Mucosa of descending colon (tissue), 3 donors: ENCODE results near the gene COL4A2. TPM values are rescaled to one million over a fixed set of nuclear protein-coding genes. Genes with fewer than 3 reads are reported as not detected.

Experiments used
- ATAC-seq: fragments of 200-7000 bp; cut with Tn5 transposase; one replicate; pipeline ENCODE4 v1.9.1; 2020; ENCODE audit warnings: mild to moderate bottlenecking, moderate library complexity
- DNase-seq, 3 donors: peaks; one replicate each; pipeline ENCODE4 v3.0.0-alpha.2; 2020
- H3K36me3 ChIP-seq: fragments of 200-600 bp; one replicate; pipeline ENCODE4 v1.8.0; 2021; ENCODE audit warnings: low read depth, mild to moderate bottlenecking
- H3K4me1 ChIP-seq: fragments of 200-600 bp; one replicate; pipeline ENCODE4 v1.8.0; 2021; ENCODE audit warnings: low read depth, mild to moderate bottlenecking
- H3K4me3 ChIP-seq: fragments of 200-600 bp; one replicate; pipeline ENCODE4 v1.8.0; 2021; ENCODE audit warnings: mild to moderate bottlenecking
- H3K9me3 ChIP-seq: fragments of 200-600 bp; one replicate; pipeline ENCODE4 v1.8.0; 2021; ENCODE audit warnings: mild to moderate bottlenecking
- intact Hi-C, 2 donors: fragments of 100-400 bp; cut with DNase I in 1 of 2; cut with micrococcal nuclease in 1 of 2; formaldehyde crosslinking; loops; one replicate each; pipeline versions ENCODE4 v1.11.0 to v1.11.1; 2022; cut with DNase I, micrococcal nuclease
- total RNA-seq, 3 donors: library from RNA; stranded (reverse); fragmentation: NEBNext Ultra II Directional in 2 of 3; extraction: Animal tissue kit (Norgen Biotek cat#: 25700) in 2 of 3; gene quantifications; one replicate each; pipeline versions ENCODE4 v1.2.1 to v1.2.4, GENCODE V29; 2021 to 2023
- TF ChIP-seq, protein P1 (sequence below): fragments of 200-600 bp; IDR thresholded peaks from one replicate; pipeline ENCODE4 v1.8.0; 2022; ENCODE audit warnings: antibody characterized with exemption, mild to moderate bottlenecking
- donor health status: DM: no; HTN: no; CAD: no; lungs with moderate emphysema.
- donor health status: DM: no; HTN: no; CAD: no.
- donor health status: DM: no; HTN: yes; CAD: no.

Gene COL4A2
- total RNA-seq, 3 donors from 2014 or later = 33.5 to 389 (median 74.2) TPM

DNA sequence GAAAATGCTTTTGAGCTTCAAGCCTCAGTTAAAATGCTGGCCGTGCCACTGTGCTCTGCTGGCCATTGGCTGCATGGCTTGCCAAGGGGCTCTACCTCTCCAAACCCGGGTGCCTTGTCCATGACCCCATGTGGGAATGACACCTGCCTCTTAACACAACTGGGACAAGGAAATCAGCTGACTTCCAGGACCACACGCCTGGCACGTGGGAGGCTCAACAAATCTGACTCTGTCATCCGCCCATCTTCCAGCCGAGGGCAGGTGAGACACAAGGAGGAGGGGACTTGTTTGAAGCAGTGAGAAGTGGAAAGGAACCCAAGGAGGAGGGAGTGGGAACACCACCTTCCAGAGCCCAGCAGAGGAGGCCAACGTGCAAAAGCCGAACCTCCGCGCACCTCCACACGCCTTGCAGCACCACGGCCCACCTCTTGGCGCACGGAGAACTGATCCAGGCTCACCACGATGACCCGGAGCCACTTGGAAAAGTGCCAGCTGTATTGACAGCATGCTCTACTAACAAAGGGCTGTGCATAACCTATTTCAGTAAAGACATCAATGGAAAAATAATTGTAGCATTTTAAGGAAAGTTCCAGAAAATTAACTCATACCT is 38.4 kb upstream of the COL4A2 start:
- H3K36me3 ChIP-seq = no peaks in the 10 kb centered on the region
- no peak overlapping the region for H3K4me3 ChIP-seq
- TF ChIP-seq, protein P1, sequence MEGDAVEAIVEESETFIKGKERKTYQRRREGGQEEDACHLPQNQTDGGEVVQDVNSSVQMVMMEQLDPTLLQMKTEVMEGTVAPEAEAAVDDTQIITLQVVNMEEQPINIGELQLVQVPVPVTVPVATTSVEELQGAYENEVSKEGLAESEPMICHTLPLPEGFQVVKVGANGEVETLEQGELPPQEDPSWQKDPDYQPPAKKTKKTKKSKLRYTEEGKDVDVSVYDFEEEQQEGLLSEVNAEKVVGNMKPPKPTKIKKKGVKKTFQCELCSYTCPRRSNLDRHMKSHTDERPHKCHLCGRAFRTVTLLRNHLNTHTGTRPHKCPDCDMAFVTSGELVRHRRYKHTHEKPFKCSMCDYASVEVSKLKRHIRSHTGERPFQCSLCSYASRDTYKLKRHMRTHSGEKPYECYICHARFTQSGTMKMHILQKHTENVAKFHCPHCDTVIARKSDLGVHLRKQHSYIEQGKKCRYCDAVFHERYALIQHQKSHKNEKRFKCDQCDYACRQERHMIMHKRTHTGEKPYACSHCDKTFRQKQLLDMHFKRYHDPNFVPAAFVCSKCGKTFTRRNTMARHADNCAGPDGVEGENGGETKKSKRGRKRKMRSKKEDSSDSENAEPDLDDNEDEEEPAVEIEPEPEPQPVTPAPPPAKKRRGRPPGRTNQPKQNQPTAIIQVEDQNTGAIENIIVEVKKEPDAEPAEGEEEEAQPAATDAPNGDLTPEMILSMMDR = no peak
- no peak for DNase-seq
- ATAC-seq = no peak
- no peaks in the 10 kb centered on the region for H3K9me3 ChIP-seq
- intact Hi-C loops = no loop called here
- peaks cover 6% of the 10 kb centered on the region for H3K4me1 ChIP-seq

DNA sequence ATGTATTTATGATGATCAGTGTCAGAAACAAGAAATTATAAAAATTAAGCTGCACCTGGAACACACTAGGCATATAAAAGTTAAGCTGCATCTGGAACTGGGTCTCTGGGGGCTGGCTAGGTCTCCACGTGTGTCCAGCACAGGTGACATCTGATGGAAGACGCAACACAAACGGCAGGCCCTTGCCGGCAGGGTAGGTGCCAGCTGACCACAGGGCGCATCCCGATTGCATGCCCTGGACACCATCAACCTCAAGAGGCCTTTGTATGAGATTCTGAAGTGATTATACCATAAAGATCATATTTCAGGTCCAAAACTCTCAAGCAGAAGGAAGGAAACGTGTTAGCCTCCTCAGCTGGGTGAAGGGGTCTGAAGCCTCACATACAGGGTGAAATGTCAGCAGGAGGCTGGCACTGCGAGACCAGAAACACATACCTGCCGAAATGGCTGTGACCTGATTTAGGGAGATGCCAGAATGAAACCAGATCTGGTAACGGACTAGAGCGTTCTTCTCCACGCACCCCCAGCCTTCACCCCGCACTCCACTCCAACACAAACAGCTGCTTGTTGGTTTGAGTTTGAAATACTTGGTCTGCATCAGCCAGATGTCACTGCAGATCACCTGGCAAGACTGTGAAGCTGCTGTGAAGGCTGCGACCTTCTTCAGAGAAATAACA is 37.4 kb upstream of the COL4A2 start:
- Histone ChIP-seq H3K9me3 (no peaks in the 10 kb centered on the region), H3K4me1 (no peaks in the 10 kb centered on the region), H3K4me3 (no peak overlapping the region), H3K36me3 (no peaks in the 10 kb centered on the region)
- DNase-seq = no peak
- TF ChIP-seq, protein P1 = no peak
- intact Hi-C loops = no loop called here
- ATAC-seq = no peak

DNA sequence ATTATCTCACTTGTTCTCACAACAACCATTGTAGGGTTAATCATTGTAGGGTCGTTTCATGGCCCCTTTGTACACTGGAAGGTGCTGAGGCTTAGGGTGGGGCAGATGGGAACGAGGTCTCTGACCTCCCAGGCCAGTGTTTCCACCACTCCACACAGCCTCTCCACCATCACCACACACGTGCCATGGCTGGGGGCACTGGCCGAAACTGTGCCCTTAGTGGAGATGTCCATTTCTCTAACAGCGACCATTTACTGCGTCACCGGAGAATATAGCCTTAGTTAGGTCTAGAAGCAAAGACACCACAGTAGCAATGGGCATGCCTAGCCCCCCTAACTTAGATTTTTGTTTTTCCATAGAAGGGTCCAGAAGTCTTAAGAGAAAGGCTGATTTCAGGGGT is 36.6 kb upstream of the COL4A2 start:
- Histone ChIP-seq H3K36me3 (no peaks in the 10 kb centered on the region), H3K4me3 (no peak overlapping the region), H3K4me1 (no peaks in the 10 kb centered on the region), H3K9me3 (no peaks in the 10 kb centered on the region)
- DNase-seq (no peak), ATAC-seq (no peak)
- intact Hi-C loops = no loop called here
- TF ChIP-seq, protein P1 = no peak

DNA sequence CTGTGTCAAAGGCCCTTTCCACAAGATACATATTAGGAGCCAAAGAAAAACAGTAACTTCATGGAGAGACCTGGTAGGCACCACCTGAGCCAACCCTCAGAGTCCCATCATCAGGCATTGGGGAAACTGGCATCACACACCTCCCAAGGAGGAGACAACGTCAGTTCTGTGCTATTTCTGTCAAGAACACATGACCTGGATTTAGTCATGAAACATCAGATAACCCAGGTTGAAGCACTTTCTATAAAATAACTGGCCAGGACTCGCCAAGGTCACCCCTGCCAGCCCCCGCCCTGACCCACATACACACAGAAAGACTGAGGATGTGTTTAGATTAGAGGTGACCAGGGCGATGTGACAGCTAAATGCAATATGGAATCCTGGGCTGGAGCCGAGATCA is 35.8 kb upstream of the COL4A2 start:
- Histone ChIP-seq H3K4me1 (no peaks in the 10 kb centered on the region), H3K4me3 (no peak overlapping the region), H3K36me3 (no peaks in the 10 kb centered on the region), H3K9me3 (no peaks in the 10 kb centered on the region)
- no peak for DNase-seq
- TF ChIP-seq, protein P1 = no peak
- intact Hi-C loops = no loop called here
- no peak for ATAC-seq

DNA sequence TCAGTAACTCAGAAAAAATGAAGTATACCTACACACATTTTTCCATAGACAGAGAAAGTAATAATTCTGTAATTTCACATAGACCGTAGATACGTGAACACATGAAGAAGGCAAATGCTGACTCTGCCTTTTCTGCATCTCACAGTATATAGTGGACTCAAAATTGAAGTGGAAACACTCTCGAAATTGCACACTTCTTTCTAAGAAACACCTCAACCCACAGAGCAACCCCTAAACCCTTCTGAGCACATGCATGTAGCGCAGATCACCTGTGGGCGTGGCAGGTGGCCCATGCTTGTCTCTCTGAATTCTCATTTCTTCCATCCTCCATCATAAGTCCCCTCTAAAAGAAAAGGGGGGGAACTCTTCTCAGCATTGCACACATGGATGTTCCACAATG is 34.9 kb upstream of the COL4A2 start:
- Histone ChIP-seq H3K36me3 (no peaks in the 10 kb centered on the region), H3K4me1 (no peaks in the 10 kb centered on the region), H3K9me3 (no peaks in the 10 kb centered on the region), H3K4me3 (no peak overlapping the region)
- no peak for DNase-seq
- intact Hi-C loops = no loop called here
- TF ChIP-seq, protein P1 = no peak
- ATAC-seq = no peak
